Upper lobe of left lung (tissue), 6 donors: ENCODE data around the gene BBS5. TPM values are rescaled to one million over a fixed set of nuclear protein-coding genes. Genes with fewer than 3 reads are reported as not detected.
"Not testable (repeated sequence)": the region's sequence is repeated elsewhere in the genome, so short reads cannot be mapped to it uniquely, and the experiment has no call there.

Experiments
- ATAC-seq, 2 donors: fragments of 200-7000 bp; cut with Tn5 transposase; one replicate each; pipeline ENCODE4 v1.9.1; 2022; ENCODE audit warnings: mild to moderate bottlenecking in 2 of 2, moderate library complexity in 2 of 2; ENCODE audit not compliant: low FRiP score in 2 of 2
- DNase-seq, 2 donors: peaks; one replicate each; pipeline ENCODE4 v3.0.0-alpha.2; 2019 to 2020
- H3K27ac ChIP-seq, 4 donors: fragments of 200-600 bp; sonication (generic); one replicate each; pipeline ENCODE4 v1.5.1; 2016 to 2019
- H3K27me3 ChIP-seq, 4 donors: fragments of 200-600 bp; sonication (generic); one replicate each; pipeline ENCODE4 v1.5.1; 2017 to 2019
- H3K36me3 ChIP-seq, 4 donors: fragments of 200-600 bp; sonication (generic); one replicate each; pipeline ENCODE4 v1.5.1; 2016 to 2019
- H3K4me1 ChIP-seq, 4 donors: fragments of 200-600 bp; sonication (generic); one replicate each; pipeline ENCODE4 v1.5.1; 2018 to 2019
- H3K4me3 ChIP-seq, 4 donors: fragments of 200-600 bp; sonication (generic); one replicate each; pipeline ENCODE4 v1.5.1; 2017 to 2019; ENCODE audit warnings: mild to moderate bottlenecking in 2 of 4, moderate library complexity in 1 of 4
- H3K9me3 ChIP-seq, 4 donors: fragments of 200-600 bp; sonication (generic); one replicate each; pipeline ENCODE4 v1.5.1; 2018 to 2019
- EP300 ChIP-seq, 4 donors: sonication (generic); formaldehyde crosslinking; IDR thresholded peaks; one replicate each; pipeline ENCODE4 v1.5.1; 2017; ENCODE audit warnings: antibody characterized with exemption in 4 of 4, control low read depth in 2 of 4
- POLR2A ChIP-seq, 4 donors: fragments of 450-650 bp; IDR thresholded peaks; one replicate each; pipeline ENCODE4 v1.5.1; 2016 to 2017; ENCODE audit warnings: antibody characterized with exemption in 4 of 4, mild to moderate bottlenecking in 2 of 4
- POLR2AphosphoS5 ChIP-seq, 2 donors: sonication (generic); formaldehyde crosslinking; IDR thresholded peaks; one replicate each; pipeline ENCODE4 v1.5.1; 2017; ENCODE audit warnings: antibody characterized with exemption in 2 of 2
- WGBS, 2 donors: methylation state at CpG; one replicate each; pipeline ENCODE4 v1.1.5; 2017 to 2018; 5-methylcytosine and 5-hydroxymethylcytosine counted together
- total RNA-seq, 6 donors: library from RNA; depleted of rRNA in 4 of 6; stranded (reverse); fragments of >200 nt in 4 of 6; gene quantifications; one replicate each; pipeline versions ENCODE4 v1.1.0 to v1.2.1, GENCODE V29; 2016 to 2021
- TF ChIP-seq, protein P1 (sequence below), 6 experiments: fragments of 450-650 bp in 4 of 6; fragments of 200-600 bp in 2 of 6; sonication (generic) in 2 of 6; IDR thresholded peaks; one replicate each; pipeline ENCODE4 v1.5.1; 2016 to 2019; ENCODE audit warnings: antibody characterized with exemption in 6 of 6
- donor health status: DM: no; HTN: no; CAD: no; lungs with moderate emphysema.
- donor health status: DM: no; HTN: yes; CAD: no; lungs with severe emphysema.

The BBS5 gene
- total RNA-seq, 6 donors from 2014 or later = 5.8 to 20.8 (median 7.2) TPM

DNA sequence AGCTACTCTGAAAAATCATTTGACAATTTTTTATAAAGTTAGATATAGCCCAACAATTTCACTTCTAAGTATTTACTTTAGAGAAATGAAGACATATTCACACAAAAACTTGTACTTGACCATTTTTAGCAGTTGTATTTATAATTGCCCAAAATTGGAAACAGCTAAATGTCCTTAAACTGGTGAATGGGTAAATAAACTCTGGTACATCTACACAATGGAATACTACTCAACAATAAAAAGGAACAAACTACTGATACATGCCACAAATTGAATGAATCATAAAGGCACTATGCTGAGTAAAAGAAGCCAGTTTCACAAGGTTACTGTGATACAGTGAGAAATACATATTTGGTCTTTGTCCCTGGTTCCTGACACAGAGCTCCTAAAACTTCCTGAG is 32.8 kb upstream of the BBS5 start:
- no peak for ATAC-seq
- Histone ChIP-seq H3K9me3 (no peaks in the 10 kb centered on the region), H3K27me3 (no peaks in the 10 kb centered on the region)

DNA sequence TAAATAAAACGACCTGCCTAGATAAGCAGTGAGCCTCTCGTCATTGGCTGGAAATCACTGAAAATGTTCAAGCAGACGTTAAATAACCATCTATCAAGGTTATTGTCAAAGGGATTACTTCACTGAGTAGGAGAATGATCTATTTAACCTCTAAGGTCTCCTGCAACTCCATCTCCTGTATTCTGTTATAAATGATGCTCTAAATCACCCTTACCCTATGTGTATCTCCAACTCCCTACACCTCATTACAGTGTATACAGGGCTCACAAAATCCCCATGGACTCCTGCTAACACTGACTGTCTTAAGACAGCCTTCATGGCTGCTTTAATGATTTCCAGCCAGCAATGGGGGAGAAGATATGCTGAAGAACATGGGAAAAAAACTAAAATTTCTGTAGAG is 31.0 kb upstream of the BBS5 start:
- Histone ChIP-seq H3K27me3 (no peaks in the 10 kb centered on the region), H3K4me1 (no peaks in the 10 kb centered on the region), H3K36me3 (no peaks in the 10 kb centered on the region), H3K9me3 (no peaks in the 10 kb centered on the region), H3K4me3 (no peak overlapping the region), H3K27ac (no peak overlapping the region)
- WGBS, 2 donors = 49 to 56% methylated on average over 3 of the region's 3 CpGs
- ATAC-seq (no peak), DNase-seq (no peak)
- TF ChIP-seq POLR2A (IDR thresholded peaks at IDR 0.05) = no peak
- no peak for TF ChIP-seq POLR2AphosphoS5 (IDR thresholded peaks at IDR 0.05)
- TF ChIP-seq, protein P1, sequence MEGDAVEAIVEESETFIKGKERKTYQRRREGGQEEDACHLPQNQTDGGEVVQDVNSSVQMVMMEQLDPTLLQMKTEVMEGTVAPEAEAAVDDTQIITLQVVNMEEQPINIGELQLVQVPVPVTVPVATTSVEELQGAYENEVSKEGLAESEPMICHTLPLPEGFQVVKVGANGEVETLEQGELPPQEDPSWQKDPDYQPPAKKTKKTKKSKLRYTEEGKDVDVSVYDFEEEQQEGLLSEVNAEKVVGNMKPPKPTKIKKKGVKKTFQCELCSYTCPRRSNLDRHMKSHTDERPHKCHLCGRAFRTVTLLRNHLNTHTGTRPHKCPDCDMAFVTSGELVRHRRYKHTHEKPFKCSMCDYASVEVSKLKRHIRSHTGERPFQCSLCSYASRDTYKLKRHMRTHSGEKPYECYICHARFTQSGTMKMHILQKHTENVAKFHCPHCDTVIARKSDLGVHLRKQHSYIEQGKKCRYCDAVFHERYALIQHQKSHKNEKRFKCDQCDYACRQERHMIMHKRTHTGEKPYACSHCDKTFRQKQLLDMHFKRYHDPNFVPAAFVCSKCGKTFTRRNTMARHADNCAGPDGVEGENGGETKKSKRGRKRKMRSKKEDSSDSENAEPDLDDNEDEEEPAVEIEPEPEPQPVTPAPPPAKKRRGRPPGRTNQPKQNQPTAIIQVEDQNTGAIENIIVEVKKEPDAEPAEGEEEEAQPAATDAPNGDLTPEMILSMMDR (IDR thresholded peaks at IDR 0.05) = no peak
- TF ChIP-seq EP300 (IDR thresholded peaks at IDR 0.05) = no peak

More for the DNA sequence above, 32.8 kb upstream of the BBS5 start:
- Histone ChIP-seq H3K4me1 (no peaks in the 10 kb centered on the region), H3K36me3 (no peaks in the 10 kb centered on the region), H3K27ac (no peak overlapping the region), H3K4me3 (no peak overlapping the region)
- DNase-seq = no peak
- TF ChIP-seq POLR2A (IDR thresholded peaks at IDR 0.05) (no peak), POLR2AphosphoS5 (IDR thresholded peaks at IDR 0.05) (no peak), EP300 (IDR thresholded peaks at IDR 0.05) (no peak)
- TF ChIP-seq, protein P1 (IDR thresholded peaks at IDR 0.05) = no peak

DNA sequence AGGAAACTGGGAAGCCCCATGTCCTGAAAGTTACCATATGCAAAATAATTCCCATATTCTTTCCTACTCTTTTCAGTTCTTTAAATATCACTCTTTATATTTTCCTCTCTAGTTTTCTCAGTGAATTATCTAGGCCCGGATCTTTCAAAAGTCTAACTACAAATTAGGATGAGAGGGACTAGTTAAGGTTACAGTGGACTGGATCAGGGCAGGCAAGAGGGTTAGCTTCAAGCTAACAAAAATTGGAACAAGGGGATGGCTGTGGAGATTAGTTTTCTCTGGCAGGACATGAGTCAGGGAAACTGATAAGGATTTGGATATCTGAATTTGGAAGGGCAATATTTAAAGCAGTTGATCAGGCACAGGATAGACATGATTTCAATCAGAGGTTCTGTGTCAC is 30.4 kb upstream of the BBS5 start:
- no peak overlapping the region for H3K27ac ChIP-seq
- 87 to 88% methylated on average over 1 of the region's 1 CpG for WGBS, 2 donors
- ATAC-seq = no peak
- H3K27me3 ChIP-seq = no peaks in the 10 kb centered on the region
- no peaks in the 10 kb centered on the region for H3K4me1 ChIP-seq
- H3K9me3 ChIP-seq = no peaks in the 10 kb centered on the region
- no peak overlapping the region for H3K4me3 ChIP-seq
- DNase-seq = no peak
- H3K36me3 ChIP-seq = no peaks in the 10 kb centered on the region
- TF ChIP-seq POLR2AphosphoS5 (IDR thresholded peaks at IDR 0.05) = no peak
- TF ChIP-seq, protein P1 (IDR thresholded peaks at IDR 0.05) = no peak
- TF ChIP-seq EP300 (IDR thresholded peaks at IDR 0.05) = no peak
- no peak for TF ChIP-seq POLR2A (IDR thresholded peaks at IDR 0.05)

DNA sequence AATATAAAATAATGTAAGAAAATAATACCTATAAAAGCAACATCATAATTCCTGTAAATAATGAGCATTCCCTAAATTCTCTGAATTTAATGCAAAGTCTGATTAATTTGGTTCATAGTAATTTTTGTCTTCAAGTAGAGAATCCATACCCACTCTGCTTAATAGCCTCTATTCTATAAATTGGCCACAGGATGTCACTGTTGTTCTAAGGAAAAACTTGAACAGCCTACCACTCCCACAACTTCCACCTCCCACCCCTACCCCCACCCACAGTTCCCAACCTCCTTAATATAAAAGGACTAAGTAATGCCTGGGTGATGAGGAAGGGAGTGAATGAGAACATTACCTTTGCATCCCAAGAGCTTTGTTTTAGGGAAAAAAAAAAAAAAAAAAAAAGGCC is 27.2 kb upstream of the BBS5 start:
- Histone ChIP-seq H3K4me1 (no peaks in the 10 kb centered on the region), H3K9me3 (no peaks in the 10 kb centered on the region), H3K27ac (no peak overlapping the region), H3K27me3 (no peaks in the 10 kb centered on the region), H3K4me3 (no peak overlapping the region), H3K36me3 (no peaks in the 10 kb centered on the region)
- TF ChIP-seq POLR2A (IDR thresholded peaks at IDR 0.05) (no peak), EP300 (IDR thresholded peaks at IDR 0.05) (no peak)
- TF ChIP-seq, protein P1 (IDR thresholded peaks at IDR 0.05) = peak in 3 of 6 experiments; percentile 21 to 28 (median 23)
- ATAC-seq (peak in 1 of 2 donors; percentile 68), DNase-seq (no peak)

DNA sequence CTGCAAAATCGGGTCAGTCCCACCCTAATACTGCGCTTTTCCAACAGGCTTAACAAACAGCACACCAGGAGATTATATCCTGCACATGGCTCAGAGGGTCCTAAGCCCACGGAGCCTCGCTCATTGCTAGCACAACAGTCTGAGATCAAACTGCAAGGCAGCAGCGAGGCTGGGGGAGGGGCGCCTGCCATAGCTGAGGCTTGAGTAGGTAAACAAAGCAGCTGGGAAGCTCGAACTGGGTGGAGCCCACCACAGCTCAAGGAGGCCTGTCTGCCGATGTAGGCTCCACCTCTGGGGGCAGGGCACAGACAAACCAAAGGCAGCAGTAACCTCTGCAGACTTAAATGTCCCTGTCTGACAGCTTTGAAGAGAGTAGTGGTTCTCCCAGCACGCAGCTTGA is 26.2 kb upstream of the BBS5 start:
- not testable (repeated sequence) for ATAC-seq, H3K4me3 ChIP-seq, H3K27me3 ChIP-seq, H3K4me1 ChIP-seq, H3K36me3 ChIP-seq, H3K9me3 ChIP-seq, H3K27ac ChIP-seq
- WGBS, 2 donors = 87 to 92% methylated on average over 5 to 9 of the region's 9 CpGs
- DNase-seq = peak in 1 of 2 donors; percentile 28
